Cardiac septum (tissue), 1 donor: ENCODE data around the gene BHLHE41. TPM values are rescaled to one million over a fixed set of nuclear protein-coding genes. Genes with fewer than 3 reads are reported as not detected.
A peak's percentile ranks its signal among the peaks of the same experiment; 100 is the strongest.

Source experiments
- DNase-seq: peaks from one replicate; pipeline ENCODE4 v3.0.0-alpha.2; 2020; ENCODE audit warnings: low spot score
- intact Hi-C: fragments of 100-400 bp; cut with DNase I; formaldehyde crosslinking; loops from one replicate; pipeline ENCODE4 v1.14.0; 2022
- total RNA-seq: library from RNA; stranded (reverse); fragmentation: NEBNext Ultra II Directional; extraction: Animal tissue kit (Norgen Biotek cat#: 25700); gene quantifications from one replicate; pipeline ENCODE4 v1.2.1, GENCODE V29; 2021
- donor health status: DM: no; HTN: no; CAD: no.

Gene BHLHE41
- total RNA-seq, 1 donor from 2014 or later = 33.3 TPM

DNA sequence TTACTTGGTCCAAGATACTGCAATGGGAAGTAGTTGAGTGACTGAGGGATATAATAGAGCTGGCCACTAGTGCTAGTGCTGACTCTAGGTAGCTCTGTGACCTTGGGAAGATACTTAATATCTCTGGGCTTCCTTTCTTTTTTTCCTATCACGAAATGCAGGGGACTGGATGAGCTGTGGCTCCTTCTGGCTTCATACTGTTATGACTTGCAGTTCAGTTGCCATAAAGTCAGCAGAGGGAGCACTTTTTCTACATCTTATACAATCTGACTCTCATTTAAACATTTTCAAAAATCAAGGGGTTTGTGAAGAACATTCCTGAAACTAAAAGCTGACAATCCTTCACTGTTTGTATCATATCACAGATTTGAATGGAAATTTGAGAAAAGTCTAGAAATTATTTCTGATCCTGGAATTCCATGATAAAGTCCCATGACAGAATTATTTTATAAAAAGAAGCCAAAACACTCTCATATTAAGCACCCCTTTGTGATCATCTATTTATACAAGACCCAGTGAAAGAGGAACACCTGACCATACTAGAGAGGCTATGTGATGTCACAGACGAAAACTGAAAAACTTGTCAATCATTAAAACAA, 5.3 kb downstream of the BHLHE41 start:
- no peak for DNase-seq
- intact Hi-C loops = loop anchor here (10.0 kb wide), 1 partner anchor 405 kb away; no protein-coding TSS in a partner anchor

DNA sequence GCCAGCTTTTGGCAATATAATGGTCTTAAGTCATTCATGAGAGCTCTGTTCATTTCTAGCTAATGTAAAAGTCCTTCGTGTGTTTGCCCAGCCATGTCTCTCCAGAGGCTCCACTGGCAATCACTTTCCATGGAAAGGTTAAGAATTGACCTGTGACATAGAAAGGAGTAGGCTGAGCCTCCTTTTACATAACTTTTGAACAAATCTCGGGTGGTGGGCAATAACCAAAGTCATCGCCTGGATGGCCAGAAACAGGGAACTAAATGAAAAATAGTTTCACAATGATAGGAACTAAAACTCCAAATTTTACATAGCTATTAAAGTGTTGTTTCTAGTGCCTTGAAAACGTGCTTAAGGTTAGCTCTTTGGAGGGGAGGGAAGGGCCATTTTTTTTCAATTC, 6.5 kb downstream of the BHLHE41 start:
- no peak for DNase-seq
- intact Hi-C loops = loop anchor here (10.0 kb wide), 1 partner anchor 406 kb away; no protein-coding TSS in a partner anchor

DNA sequence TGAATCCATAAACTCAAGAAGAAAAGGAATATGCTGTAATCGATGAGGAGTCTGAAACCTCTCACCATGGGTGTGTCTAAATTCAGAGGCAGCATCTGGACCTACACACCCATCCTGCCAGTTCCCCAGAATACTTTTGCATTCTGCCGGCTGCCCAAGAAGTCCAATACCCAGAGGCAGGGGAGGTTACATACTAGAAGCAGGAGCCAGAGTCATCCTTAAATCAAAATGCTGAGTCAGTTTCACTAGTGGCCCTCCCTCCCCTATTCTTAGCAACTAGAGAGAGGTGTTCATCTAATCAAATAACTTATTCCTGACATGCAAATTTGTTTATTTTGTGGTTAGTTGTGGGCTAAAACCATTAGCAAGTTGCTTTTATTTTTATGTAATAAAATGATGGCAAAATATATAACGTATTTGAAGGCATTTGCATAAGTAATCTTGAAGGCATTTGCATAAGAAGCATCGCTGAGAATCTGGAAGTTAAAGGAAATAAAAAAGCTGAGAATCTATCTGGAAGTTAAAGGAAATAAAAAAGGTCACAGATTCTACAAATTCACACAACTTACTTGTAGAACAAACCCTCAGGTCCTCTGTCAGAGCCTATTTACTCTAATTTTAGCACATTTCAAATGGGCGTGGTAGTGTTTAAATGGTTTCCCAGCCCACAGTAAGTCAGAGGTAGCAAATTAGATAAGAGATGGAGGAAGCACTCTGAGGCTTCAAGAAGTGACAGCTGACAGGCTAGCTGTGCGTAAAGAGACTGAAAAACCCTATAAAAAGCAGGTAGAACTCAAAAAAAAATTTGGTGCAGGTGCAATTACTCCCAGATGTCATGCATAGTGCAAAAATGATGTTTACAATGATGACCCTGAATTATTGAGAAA, 7.8 kb downstream of the BHLHE41 start:
- DNase-seq = no peak
- intact Hi-C loops = loop anchor here (10.0 kb wide), 1 partner anchor 408 kb away; no protein-coding TSS in a partner anchor

DNA sequence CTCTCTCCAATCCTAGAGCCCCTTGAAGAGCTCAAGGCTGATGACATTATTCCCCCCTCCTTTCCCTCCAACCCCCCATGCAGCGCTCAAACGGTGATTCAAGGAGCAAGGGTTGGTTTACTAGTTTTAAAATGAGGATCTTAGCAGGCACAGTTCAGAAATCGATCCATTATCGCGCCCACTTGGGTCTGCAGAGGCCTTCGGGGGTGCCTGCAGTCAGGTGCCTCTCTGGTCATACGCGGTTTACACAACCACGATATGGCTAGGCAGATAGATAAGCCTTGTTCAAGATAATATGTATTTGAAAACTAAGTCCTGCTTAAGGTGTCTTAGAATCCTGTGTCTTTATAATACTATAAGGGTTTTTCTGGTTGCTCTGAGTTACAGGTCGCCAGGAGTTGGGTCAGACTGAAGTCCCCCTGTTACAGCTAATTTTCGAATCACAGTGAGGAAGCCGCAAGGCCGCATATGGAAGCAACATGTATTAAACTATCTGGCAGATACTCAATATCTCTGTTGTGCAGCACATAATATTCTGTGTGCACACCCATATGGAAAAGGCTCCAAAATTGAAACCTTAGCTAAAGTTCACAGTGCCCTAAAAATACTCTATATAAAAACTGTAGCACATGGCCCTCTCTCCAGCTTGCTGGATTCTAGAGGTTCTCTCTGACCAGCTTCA, 10.0 kb downstream of the BHLHE41 start:
- intact Hi-C loops = loop anchor here (10.0 kb wide), 1 partner anchor 410 kb away; no protein-coding TSS in a partner anchor
- no peak for DNase-seq

DNA sequence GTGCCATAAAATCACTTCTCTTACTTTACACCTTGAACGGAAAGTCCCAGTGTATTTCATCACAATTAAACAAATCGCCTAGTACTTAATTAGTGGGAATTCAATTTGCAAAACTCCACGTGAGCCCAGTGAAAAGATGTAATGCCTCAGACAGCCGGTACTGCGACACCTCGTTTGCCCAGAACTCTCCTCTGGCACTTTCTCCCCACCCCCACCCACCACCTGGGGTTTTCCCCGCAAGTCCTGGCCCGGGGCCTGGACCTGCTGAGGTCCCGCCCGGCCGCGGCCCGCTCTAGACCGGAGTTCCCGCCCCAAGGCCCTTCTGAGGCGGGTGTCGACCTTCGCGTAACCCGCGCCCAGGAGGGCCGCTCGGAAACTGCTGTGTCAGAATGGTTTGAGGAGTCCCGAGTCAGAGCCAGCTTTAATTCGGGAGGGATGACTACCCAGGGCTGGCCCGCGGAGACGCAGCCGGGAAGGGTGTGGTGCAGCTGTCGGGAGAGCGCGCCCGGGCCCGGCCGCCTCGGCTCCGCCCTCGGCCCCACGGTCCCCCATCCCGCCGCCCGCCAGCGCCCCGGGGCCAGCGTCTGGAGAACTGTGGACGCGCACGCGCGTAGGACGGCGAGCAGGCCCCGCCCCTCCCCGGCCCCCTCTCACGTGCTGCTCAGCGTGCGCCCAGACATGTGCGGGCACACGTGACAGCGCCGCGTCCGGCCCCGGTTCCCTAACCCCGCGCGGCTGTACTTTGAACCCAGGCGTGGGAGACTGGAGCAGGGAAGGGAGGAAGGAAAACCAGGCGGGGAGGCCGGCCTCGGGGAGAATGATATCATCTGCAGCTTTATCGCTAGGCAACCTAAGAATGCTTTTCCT, 10.8 kb downstream of the BHLHE41 start:
- intact Hi-C loops = loop anchor here (10.0 kb wide), 1 partner anchor 411 kb away; no protein-coding TSS in a partner anchor
- peak; percentile 94 for DNase-seq

DNA sequence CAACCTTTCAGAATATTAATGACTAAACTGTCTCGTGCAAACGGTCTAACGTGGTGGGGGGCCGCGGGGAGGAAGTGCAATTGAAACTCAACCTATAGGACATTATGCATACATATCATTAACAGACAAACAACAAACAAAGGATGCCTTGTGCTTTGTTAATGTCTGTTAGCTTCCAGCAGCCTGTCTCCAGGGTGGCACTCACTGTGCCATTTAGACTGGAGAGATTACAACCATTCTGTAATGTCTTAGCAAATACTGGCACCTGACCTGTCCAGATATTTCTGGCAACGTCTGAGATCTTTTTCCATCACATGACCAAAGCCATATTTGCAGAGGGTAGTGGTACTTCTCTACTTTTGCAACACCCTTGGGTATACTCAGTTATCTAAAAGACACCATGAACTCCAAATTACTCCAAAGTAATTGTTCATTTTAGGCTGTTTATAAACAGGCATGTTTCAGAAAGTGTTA, 11.6 kb downstream of the BHLHE41 start:
- no peak for DNase-seq
- intact Hi-C loops = loop anchor here (10.0 kb wide), 1 partner anchor 412 kb away; no protein-coding TSS in a partner anchor

DNA sequence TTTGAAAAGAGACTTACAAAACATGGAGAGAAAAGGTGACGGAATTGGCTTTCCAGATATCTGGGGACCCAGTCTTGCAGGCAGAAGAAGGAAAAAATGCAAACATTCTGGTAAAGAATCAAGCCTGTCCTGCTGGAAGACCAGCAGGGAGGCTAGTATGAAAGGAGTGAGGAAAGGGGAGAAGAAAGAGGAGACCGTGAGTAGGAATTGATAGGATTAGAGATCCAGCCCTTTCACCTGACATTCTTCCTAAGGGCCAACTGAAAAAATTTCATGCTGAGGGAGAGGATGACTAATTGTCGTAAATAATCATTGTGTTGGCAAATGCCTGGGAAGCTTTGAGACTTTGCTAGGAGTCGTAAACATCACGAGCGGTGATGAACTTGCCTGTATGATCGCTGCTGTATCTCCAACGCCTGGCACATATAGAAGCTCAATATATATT, 12.1 kb downstream of the BHLHE41 start:
- intact Hi-C loops = loop anchor here (10.0 kb wide), 1 partner anchor 412 kb away; no protein-coding TSS in a partner anchor
- DNase-seq = no peak

DNA sequence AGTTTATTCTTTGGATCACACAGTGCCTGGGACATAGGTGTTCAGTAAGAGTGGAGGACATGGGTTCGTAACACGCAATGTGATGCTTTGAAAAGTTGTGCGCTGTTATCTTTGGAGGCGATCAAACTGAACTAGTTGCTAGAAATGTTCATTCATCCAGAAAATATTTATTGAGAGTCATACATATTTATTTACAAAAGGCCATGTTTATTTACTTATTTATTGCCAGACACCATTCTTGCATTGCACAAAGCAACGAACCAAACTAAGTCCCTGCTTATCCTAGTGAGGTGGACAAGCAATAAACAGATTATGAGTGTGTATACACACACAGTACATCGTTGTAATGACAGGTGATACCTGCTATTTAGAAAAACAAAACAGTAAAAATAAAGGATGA, 12.6 kb downstream of the BHLHE41 start:
- intact Hi-C loops = loop anchor here (10.0 kb wide), 1 partner anchor 413 kb away; no protein-coding TSS in a partner anchor
- DNase-seq = no peak

DNA sequence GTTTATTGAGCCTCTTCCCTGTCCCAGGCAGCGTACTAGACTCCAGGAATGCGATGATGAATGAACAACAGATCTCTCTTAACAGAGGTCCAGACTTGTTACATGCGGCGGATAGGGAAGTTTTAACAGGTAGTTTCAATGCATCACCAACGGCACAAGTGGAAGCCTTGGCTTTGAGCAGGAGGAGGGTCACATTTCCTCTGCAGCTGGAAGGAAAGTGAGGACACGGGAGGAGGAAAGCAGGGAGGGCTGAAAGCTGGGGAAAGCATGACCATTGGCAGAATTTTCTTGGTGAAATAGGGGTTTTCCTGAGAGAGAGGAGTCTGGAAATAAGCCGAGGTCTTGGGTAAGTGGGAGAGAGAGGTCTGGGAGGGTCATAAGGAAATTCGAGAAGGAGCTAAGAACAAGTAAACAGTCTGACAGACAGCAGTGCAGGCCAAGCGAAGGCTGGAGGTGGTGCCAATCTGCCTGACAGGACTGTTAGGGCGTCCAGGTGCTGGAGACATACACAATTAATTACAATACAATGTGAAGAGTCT, 15.4 kb downstream of the BHLHE41 start:
- no peak for DNase-seq
- intact Hi-C loops = no loop called here

DNA sequence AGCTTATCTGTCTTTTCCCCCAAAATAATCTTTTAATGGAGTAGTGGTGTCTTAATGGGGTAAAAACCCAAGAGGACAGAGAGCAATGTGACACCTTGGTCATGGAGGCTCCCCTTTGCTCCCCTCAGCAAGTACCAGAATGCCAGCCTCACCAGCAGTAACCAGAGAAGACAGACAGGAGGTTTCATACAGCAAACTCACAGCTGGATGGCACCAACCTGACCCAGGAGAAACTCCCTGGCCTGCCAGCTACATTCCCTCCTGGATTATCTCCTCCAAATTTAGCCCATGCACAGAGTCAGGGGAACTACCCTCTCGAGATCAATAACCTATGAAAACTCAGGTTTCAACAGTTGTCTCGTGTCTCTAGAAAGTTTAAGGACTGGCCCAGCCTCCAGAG, 15.9 kb downstream of the BHLHE41 start:
- intact Hi-C loops = no loop called here
- DNase-seq = no peak

DNA sequence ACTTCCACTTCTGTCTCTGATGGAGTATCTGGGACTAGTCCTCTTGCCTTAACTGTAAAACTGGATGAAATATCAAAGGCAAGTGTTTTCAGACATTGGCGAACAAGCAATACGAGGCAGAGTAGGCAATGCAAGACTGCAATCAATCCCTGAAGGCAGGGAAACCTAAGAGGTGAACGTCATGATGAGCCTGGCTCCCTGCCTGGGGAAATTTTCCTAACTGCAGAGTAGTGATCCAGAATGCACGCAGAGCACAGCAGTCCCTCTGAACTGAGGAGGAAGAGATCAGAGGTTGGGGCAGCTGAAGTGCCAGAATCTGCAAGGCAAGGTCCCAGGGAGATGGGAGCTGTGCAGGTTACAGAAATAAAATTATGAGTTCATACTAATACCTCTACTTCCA, 18.5 kb downstream of the BHLHE41 start:
- intact Hi-C loops = no loop called here
- no peak for DNase-seq

DNA sequence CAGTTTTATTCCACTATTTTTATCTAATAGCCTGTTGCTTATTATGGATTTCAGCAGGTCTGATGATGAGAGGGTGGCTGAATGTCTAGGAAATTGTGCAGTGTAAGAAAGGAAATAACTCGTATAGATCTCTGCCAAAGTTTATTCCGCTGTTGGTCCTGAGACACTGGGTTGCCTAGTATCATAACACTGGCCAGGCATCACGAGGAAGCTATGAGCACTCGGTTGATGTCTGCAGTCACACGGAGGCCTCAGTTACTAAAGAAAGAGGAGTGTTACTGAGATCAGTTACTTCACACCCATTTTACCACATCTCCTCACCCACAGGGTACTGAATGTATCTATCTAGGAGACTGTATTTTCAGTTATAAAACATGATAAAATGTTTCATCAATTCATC, 21.9 kb downstream of the BHLHE41 start:
- intact Hi-C loops = no loop called here
- DNase-seq = no peak

DNA sequence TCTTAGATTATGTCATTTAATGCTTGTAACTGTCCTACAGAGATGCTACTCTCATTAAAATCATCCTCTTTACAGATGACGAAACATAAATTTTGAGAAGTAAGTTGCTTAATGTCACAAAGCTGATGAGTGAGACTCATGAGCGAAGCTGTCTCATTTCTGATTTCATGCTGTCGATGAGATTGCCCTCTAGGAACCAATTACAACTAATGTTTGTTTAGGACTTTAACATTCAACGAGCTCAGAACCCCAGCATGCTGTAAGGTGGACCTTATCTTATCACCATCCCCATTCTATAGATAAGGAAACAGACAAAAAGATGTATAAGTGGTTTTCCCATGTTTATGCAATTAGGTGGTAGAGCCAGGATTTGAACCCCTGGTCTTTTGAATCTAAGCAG, 23.1 kb downstream of the BHLHE41 start:
- no peak for DNase-seq
- intact Hi-C loops = no loop called here

DNA sequence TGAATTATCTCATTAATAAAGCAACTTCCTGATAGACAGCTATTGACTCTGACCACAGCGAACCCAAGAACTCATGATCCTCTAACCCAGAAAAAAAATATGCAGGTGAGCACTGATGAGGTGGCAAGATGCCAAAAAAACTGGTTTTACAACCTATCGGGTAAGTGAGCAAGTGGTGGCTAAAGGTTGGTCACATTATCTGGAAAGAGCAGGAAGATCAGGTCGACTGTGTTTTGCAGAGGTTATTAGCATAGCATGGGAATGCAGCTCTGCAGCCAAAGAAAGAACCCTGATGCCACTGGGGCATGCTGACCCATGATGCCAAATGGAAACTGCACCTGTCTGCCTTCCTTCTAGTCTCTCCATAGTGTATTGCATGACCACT, 23.5 kb downstream of the BHLHE41 start:
- DNase-seq = no peak
- intact Hi-C loops = no loop called here

DNA sequence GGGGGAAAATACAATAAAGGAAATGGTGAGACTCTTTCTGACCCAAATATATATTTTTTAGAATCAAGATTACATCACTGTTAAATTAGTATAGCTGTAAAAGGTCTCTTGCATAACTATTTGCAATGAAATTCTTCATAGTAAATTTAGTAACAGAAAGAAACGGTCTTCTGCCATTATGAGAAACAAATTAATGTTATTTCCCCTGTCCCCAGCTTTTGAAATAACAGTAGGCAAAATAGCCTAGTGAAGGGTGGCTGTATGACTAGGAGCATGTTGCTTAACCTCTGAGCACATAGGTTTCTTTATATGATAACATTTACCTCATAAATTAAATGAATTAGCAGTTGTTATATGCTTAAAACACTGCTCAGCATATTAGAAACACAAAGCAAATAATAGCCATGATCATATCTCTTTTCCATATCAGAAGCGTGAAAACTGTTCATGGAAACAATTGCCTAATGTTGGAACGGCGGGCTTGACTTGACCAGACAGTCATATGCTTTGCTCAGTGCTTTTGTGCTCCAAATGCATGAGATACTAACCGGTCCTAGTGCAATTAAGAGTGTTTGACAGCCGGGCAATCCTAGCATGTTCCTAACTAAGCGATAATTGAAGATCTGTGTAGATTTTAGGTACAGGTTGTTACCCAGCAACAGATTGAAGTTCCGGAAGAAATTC, 24.0 kb downstream of the BHLHE41 start:
- no peak for DNase-seq
- intact Hi-C loops = no loop called here

DNA sequence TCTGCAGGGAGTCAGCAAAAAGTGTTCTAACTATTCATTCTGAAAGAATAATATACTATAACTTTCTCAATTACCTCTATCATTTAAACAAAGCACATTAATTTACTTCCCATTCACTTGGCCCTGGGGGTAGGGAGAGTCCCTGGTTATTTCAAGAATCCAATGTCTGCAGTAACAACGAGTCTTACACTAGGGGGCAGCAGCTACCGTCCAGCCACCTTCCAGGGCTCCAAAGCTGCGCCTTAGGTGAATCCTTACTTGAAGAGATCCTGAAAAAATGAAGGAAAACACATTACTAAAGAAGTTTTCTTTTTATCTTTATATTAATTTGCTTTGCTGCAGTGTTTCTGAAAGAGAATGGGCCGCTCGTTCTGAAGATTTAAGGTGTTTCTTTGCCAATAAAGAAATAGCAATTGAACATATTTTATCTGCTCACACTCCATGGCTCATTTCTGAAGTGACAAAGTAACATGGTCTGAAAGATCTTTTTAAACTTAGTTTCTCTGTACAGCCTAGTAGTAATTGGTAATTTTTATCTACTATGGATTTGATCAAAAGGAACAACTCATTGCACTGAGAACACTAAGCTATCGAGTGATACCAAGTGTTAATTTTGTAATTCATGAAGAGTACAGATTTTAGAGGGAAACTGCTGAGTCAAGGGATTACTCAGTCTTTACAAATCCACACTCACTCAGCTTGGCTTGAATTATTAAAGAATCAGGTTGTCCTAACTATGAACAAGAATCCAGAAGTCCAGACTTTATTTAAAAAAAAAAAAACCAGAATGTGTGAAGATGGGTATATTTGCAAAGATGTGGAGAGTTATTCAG, 27.6 kb downstream of the BHLHE41 start:
- intact Hi-C loops = loop anchor here (5.0 kb wide), 1 partner anchor 555 kb away; no protein-coding TSS in a partner anchor

DNA sequence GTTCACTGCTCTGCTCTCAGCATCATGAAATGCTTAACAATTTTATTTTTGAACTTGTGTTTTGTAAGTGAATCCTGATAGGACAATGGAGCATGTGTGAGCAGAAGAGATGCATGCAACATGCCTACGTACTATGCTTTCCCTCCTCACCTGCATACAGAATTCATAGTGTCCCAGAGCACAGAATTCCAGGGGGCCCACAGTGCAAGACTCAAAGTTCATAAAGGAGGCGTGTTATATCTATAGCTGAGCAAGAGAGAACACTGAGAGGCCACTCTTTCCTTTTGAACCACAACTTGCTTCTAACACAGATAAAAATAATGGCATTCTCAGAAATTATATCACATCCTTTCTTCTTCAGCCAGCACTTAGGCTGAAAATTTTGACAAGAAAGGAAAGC, 28.8 kb downstream of the BHLHE41 start:
- DNase-seq = no peak
- intact Hi-C loops = loop anchor here (5.0 kb wide), 1 partner anchor 556 kb away; no protein-coding TSS in a partner anchor

More for the DNA sequence above, 27.6 kb downstream of the BHLHE41 start:
- DNase-seq = peak; percentile 84
